Karpas-422 (cell line): ENCODE data around the gene RNF167. TPM values are rescaled to one million over a fixed set of nuclear protein-coding genes. Genes with fewer than 3 reads are reported as not detected.

ENCODE experiments used
- DNase-seq: peaks from one replicate; pipeline ENCODE4 v3.0.0-alpha.2; 2015
- H2AFZ ChIP-seq: fragments of 200-600 bp; sonication (generic); 2 replicates; pipeline ENCODE4 v1.6.1; 2014; ENCODE audit warnings: antibody characterized with exemption, low read length, mixed read lengths
- H3K27ac ChIP-seq: fragments of 200-600 bp; sonication (generic); 2 replicates; pipeline ENCODE4 v1.5.1; 2014; ENCODE audit warnings: mild to moderate bottlenecking, low read length, moderate library complexity
- H3K27me3 ChIP-seq: fragments of 200-600 bp; sonication (generic); 2 replicates; pipeline ENCODE4 v1.6.1; 2014; ENCODE audit warnings: low read length, mixed read lengths
- H3K36me3 ChIP-seq: fragments of 200-600 bp; sonication (generic); 2 replicates; pipeline ENCODE4 v1.6.1; 2014; ENCODE audit warnings: low read length, mixed read lengths; ENCODE audit not compliant: insufficient read depth
- H3K4me1 ChIP-seq: fragments of 200-600 bp; sonication (generic); 2 replicates; pipeline ENCODE4 v1.6.1; 2014; ENCODE audit warnings: mild to moderate bottlenecking, low read length, mixed read lengths
- H3K4me2 ChIP-seq: fragments of 200-600 bp; sonication (generic); 2 replicates; pipeline ENCODE4 v1.6.1; 2014; ENCODE audit warnings: low read length, low read depth, mild to moderate bottlenecking; ENCODE audit not compliant: poor library complexity, severe bottlenecking
- H3K4me3 ChIP-seq: fragments of 200-600 bp; sonication (generic); 2 replicates; pipeline ENCODE4 v1.5.1; 2014; ENCODE audit warnings: mild to moderate bottlenecking, antibody characterized with exemption, low read length, mixed read lengths
- H3K79me2 ChIP-seq: fragments of 200-600 bp; sonication (generic); 2 replicates; pipeline ENCODE4 v1.6.1; 2014; ENCODE audit warnings: mild to moderate bottlenecking, low read length, mixed read lengths
- H3K9ac ChIP-seq: fragments of 200-600 bp; sonication (generic); 2 replicates; pipeline ENCODE4 v1.6.0; 2014; ENCODE audit warnings: low read length
- H3K9me2 ChIP-seq: fragments of 200-600 bp; sonication (generic), shearing (Covaris generic); replicated peaks from 2 replicates; pipeline ENCODE4 v1.6.0; 2014; ENCODE audit warnings: mild to moderate bottlenecking, low read length, moderate library complexity; ENCODE audit not compliant: insufficient read depth
- H3K9me3 ChIP-seq: fragments of 300-700, 200-600 bp; sonication (generic); 2 replicates; pipeline ENCODE4 v1.6.1; 2014; ENCODE audit warnings: low read length, mixed read lengths
- H4K20me1 ChIP-seq: fragments of 200-600 bp; sonication (generic); 2 replicates; pipeline ENCODE4 v1.6.1; 2014; ENCODE audit warnings: mild to moderate bottlenecking, antibody characterized with exemption, low read length, low read depth; ENCODE audit not compliant: insufficient read depth
- total RNA-seq: library from RNA; depleted of rRNA; stranded (reverse); fragments of >200 nt; shearing (Covaris generic); gene quantifications from 2 replicates; pipeline ENCODE4 v1.2.3, GENCODE V29; 2014; ENCODE audit warnings: low replicate concordance

RNF167 gene
- total RNA-seq, 1 experiment from 2014 or later: 50.5 TPM

- Histone ChIP-seq H3K9me2 (no peaks in the 10 kb centered on the region), H3K27ac (peak overlapping the region; percentile 82), H3K4me3 (peak overlapping the region; percentile 96), H3K4me2 (peak overlapping the region; percentile 92), H3K9me3 (no peaks in the 10 kb centered on the region), H3K79me2 (peaks cover 56% of the 10 kb centered on the region), H4K20me1 (no peaks in the 10 kb centered on the region; the same call in 1 of the 2 replicates), H2AFZ (peak overlapping the region; percentile 44; the same call in 1 of the 2 replicates), H3K27me3 (no peaks in the 10 kb centered on the region), H3K9ac (peak overlapping the region; percentile 95), H3K4me1 (peaks cover 36% of the 10 kb centered on the region), H3K36me3 (peaks cover 24% of the 10 kb centered on the region)
- DNase-seq: peak; percentile 68
These were observed 1.2 kb upstream of the RNF167 start for GRCh38 chr17:4938688-4939545.

GRCh38 chr17:4939546-4939795, 597 bp upstream of the RNF167 start:
- no peaks in the 10 kb centered on the region for H3K9me2 ChIP-seq
- H3K79me2 ChIP-seq: peaks cover 56% of the 10 kb centered on the region
- peaks cover 24% of the 10 kb centered on the region for H3K36me3 ChIP-seq
- peak overlapping the region; percentile 95 for H3K9ac ChIP-seq
- peak overlapping the region; percentile 82 for H3K27ac ChIP-seq
- H3K27me3 ChIP-seq: no peaks in the 10 kb centered on the region
- H3K9me3 ChIP-seq: no peaks in the 10 kb centered on the region
- H2AFZ ChIP-seq: peak overlapping the region; percentile 44; the same call in 1 of the 2 replicates
- H3K4me2 ChIP-seq: peak overlapping the region; percentile 92
- H4K20me1 ChIP-seq: peaks cover 2% of the 10 kb centered on the region; the same call in 1 of the 2 replicates
- H3K4me1 ChIP-seq: peaks cover 42% of the 10 kb centered on the region
- DNase-seq: no peak
- H3K4me3 ChIP-seq: peak overlapping the region; percentile 96

- Histone ChIP-seq H2AFZ (no peak overlapping the region), H3K79me2 (peaks cover 61% of the 10 kb centered on the region), H3K4me2 (peak overlapping the region; percentile 94), H3K9ac (peak overlapping the region; percentile 95), H3K27me3 (no peaks in the 10 kb centered on the region), H3K9me3 (no peaks in the 10 kb centered on the region), H4K20me1 (peaks cover 12% of the 10 kb centered on the region; the same call in 1 of the 2 replicates), H3K27ac (peak overlapping the region; percentile 91), H3K4me3 (peak overlapping the region; percentile 78), H3K4me1 (peaks cover 54% of the 10 kb centered on the region), H3K36me3 (peaks cover 29% of the 10 kb centered on the region), H3K9me2 (no peaks in the 10 kb centered on the region)
- peak; percentile 74 for DNase-seq
These were observed 669 bp downstream of the RNF167 start for GRCh38 chr17:4940555-4941318.

- no peaks in the 10 kb centered on the region for H3K9me2 ChIP-seq
- peaks cover 60% of the 10 kb centered on the region for H3K4me1 ChIP-seq
- H4K20me1 ChIP-seq: peaks cover 17% of the 10 kb centered on the region; the same call in 1 of the 2 replicates
- peak overlapping the region; percentile 91 for H3K27ac ChIP-seq
- peak overlapping the region; percentile 94 for H3K4me2 ChIP-seq
- H3K4me3 ChIP-seq: peak overlapping the region; percentile 78
- peak overlapping the region; percentile 95 for H3K9ac ChIP-seq
- no peaks in the 10 kb centered on the region for H3K9me3 ChIP-seq
- peaks cover 32% of the 10 kb centered on the region for H3K36me3 ChIP-seq
- H2AFZ ChIP-seq: no peak overlapping the region
- no peaks in the 10 kb centered on the region for H3K27me3 ChIP-seq
- H3K79me2 ChIP-seq: peaks cover 65% of the 10 kb centered on the region
- no peak for DNase-seq
These were observed 1.2 kb downstream of the RNF167 start for GRCh38 chr17:4941319-4941610.

GRCh38 chr17:4942760-4943508, 2.9 kb downstream of the RNF167 start:
- Histone ChIP-seq H3K4me1 (peaks cover 67% of the 10 kb centered on the region), H3K4me2 (peak overlapping the region; percentile 94), H3K9me2 (no peaks in the 10 kb centered on the region), H4K20me1 (peaks cover 32% of the 10 kb centered on the region), H3K9ac (peak overlapping the region; percentile 95; the same call in 1 of the 2 replicates), H2AFZ (no peak overlapping the region), H3K36me3 (peaks cover 42% of the 10 kb centered on the region), H3K9me3 (no peaks in the 10 kb centered on the region), H3K79me2 (peaks cover 70% of the 10 kb centered on the region), H3K27ac (peak overlapping the region; percentile 91; the same call in 1 of the 2 replicates), H3K4me3 (0 out of 2 replicates have a peak overlapping the region, but pooled peaks have one; percentile 78), H3K27me3 (no peaks in the 10 kb centered on the region)
- no peak for DNase-seq

- Histone ChIP-seq H3K4me3 (peak overlapping the region; percentile 20; the same call in 1 of the 2 replicates), H3K4me2 (peak overlapping the region; percentile 98), H3K4me1 (peaks cover 61% of the 10 kb centered on the region), H3K79me2 (peaks cover 61% of the 10 kb centered on the region), H3K27me3 (no peaks in the 10 kb centered on the region), H2AFZ (no peak overlapping the region), H3K9me2 (no peaks in the 10 kb centered on the region), H3K9me3 (no peaks in the 10 kb centered on the region), H3K27ac (peak overlapping the region; percentile 98), H4K20me1 (peaks cover 35% of the 10 kb centered on the region), H3K36me3 (peaks cover 35% of the 10 kb centered on the region), H3K9ac (peak overlapping the region; percentile 100)
- DNase-seq: peak; percentile 87
These were observed 4.1 kb downstream of the RNF167 start for GRCh38 chr17:4944163-4944553.

GRCh38 chr17:4944554-4945175, 4.6 kb downstream of the RNF167 start:
- H3K9me3 ChIP-seq: no peaks in the 10 kb centered on the region
- H4K20me1 ChIP-seq: peaks cover 35% of the 10 kb centered on the region
- no peak overlapping the region for H2AFZ ChIP-seq
- H3K9me2 ChIP-seq: no peaks in the 10 kb centered on the region
- peak overlapping the region; percentile 20; the same call in 1 of the 2 replicates for H3K4me3 ChIP-seq
- no peaks in the 10 kb centered on the region for H3K27me3 ChIP-seq
- peaks cover 56% of the 10 kb centered on the region for H3K79me2 ChIP-seq
- H3K27ac ChIP-seq: peak overlapping the region; percentile 98
- peak overlapping the region; percentile 100 for H3K9ac ChIP-seq
- peaks cover 64% of the 10 kb centered on the region for H3K4me1 ChIP-seq
- peak overlapping the region; percentile 98 for H3K4me2 ChIP-seq
- DNase-seq: peak; percentile 81
- H3K36me3 ChIP-seq: peaks cover 35% of the 10 kb centered on the region
